Measurements from ENCODE around the gene CTNND2. TPM values are rescaled to one million over a fixed set of nuclear protein-coding genes. Genes with fewer than 3 reads are reported as not detected.

The CTNND2 gene
- total RNA-seq, 1 experiment from 2014 or later, result not detected

DNA sequence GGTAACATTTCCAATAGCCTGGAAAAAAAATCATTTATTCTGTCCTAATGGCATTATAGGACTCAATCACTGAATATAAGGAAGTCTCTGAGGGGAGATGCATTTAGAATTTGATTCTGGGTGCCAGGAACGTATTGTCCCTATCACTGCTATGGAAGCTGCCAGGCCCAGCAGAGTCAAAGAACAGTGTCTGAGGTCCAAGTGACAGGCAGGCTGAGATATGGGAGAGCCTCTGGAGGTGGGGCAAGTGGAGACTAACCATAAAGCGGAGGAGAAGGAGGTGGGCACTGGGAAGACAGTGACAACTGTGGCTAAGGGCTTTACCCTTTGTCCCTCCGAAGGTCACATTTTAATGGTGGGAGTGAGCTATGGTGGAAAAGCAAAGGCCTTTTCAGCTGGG is 505.5 kb downstream of the CTNND2 start:
- no peak for DNase-seq (ENCODE audit: low spot score)
- no peaks in the 10 kb centered on the region for H3K9me3 ChIP-seq (ENCODE audit: low read depth, low read length, poor library complexity, severe bottlenecking)
- intact Hi-C loops (cut with micrococcal nuclease; ENCODE audit: unreplicated experiment), result no loop called here
- no peak overlapping the region for H3K27ac ChIP-seq (ENCODE audit: low read depth, low read length, poor library complexity, severe bottlenecking)
- no peaks in the 10 kb centered on the region for H3K27me3 ChIP-seq (replicated peaks; ENCODE audit: insufficient read depth, low read depth, low read length, poor library complexity)
- no peaks in the 10 kb centered on the region for H3K36me3 ChIP-seq (ENCODE audit: insufficient read depth, low read length, poor library complexity, severe bottlenecking)
- ChIA-PET CTCF (no interaction called here), POLR2A (ENCODE audit: low non-redundant PET) (no interaction called here)
- H3K4me1 ChIP-seq (ENCODE audit: insufficient read depth, low read length, poor library complexity, severe bottlenecking), result no peaks in the 10 kb centered on the region
- TF ChIP-seq EZH2 (IDR thresholded peaks at IDR 0.05; ENCODE audit: borderline replicate concordance, low read depth, low read length, poor library complexity, severe bottlenecking), result no peak
- no peak overlapping the region for H3K4me3 ChIP-seq (ENCODE audit: low read depth, low read length, poor library complexity, severe bottlenecking)
- BruUV-seq (replicated peaks), result no TSS peak

DNA sequence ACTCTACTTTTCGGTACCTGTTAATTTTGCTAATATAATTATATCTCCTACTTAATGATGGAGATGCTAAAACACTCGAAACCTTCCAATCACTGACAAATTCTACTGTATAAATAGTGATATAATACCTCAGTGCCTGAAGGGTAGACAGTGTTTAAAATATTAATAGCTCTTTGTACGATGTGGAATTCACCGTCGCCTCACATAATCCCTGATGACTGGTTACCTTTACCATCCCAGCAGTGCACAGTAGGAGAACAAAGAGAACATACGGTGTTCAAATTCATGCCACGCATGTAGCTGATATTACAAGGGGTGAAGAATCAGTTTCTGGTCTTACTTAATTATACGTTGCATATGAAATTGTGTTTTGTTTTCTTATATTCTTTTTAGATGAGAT is 506.7 kb downstream of the CTNND2 start:
- Histone ChIP-seq H3K36me3 (ENCODE audit: insufficient read depth, low read length, poor library complexity, severe bottlenecking) (no peaks in the 10 kb centered on the region), H3K27me3 (replicated peaks; ENCODE audit: insufficient read depth, low read depth, low read length, poor library complexity) (no peaks in the 10 kb centered on the region), H3K27ac (ENCODE audit: low read depth, low read length, poor library complexity, severe bottlenecking) (no peak overlapping the region), H3K4me3 (ENCODE audit: low read depth, low read length, poor library complexity, severe bottlenecking) (no peak overlapping the region), H3K4me1 (ENCODE audit: insufficient read depth, low read length, poor library complexity, severe bottlenecking) (no peaks in the 10 kb centered on the region), H3K9me3 (ENCODE audit: low read depth, low read length, poor library complexity, severe bottlenecking) (no peaks in the 10 kb centered on the region)
- ChIA-PET CTCF (no interaction called here), POLR2A (ENCODE audit: low non-redundant PET) (no interaction called here)
- TF ChIP-seq EZH2 (IDR thresholded peaks at IDR 0.05; ENCODE audit: borderline replicate concordance, low read depth, low read length, poor library complexity, severe bottlenecking), result no peak
- TF ChIP-seq, protein P1, sequence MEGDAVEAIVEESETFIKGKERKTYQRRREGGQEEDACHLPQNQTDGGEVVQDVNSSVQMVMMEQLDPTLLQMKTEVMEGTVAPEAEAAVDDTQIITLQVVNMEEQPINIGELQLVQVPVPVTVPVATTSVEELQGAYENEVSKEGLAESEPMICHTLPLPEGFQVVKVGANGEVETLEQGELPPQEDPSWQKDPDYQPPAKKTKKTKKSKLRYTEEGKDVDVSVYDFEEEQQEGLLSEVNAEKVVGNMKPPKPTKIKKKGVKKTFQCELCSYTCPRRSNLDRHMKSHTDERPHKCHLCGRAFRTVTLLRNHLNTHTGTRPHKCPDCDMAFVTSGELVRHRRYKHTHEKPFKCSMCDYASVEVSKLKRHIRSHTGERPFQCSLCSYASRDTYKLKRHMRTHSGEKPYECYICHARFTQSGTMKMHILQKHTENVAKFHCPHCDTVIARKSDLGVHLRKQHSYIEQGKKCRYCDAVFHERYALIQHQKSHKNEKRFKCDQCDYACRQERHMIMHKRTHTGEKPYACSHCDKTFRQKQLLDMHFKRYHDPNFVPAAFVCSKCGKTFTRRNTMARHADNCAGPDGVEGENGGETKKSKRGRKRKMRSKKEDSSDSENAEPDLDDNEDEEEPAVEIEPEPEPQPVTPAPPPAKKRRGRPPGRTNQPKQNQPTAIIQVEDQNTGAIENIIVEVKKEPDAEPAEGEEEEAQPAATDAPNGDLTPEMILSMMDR (conservative IDR thresholded peaks at IDR 0.05; ENCODE audit: low read depth, low read length), result no peak
- intact Hi-C loops (cut with micrococcal nuclease; ENCODE audit: unreplicated experiment), result no loop called here
- no TSS peak for BruUV-seq (replicated peaks)
- no peak for DNase-seq (ENCODE audit: low spot score)

DNA sequence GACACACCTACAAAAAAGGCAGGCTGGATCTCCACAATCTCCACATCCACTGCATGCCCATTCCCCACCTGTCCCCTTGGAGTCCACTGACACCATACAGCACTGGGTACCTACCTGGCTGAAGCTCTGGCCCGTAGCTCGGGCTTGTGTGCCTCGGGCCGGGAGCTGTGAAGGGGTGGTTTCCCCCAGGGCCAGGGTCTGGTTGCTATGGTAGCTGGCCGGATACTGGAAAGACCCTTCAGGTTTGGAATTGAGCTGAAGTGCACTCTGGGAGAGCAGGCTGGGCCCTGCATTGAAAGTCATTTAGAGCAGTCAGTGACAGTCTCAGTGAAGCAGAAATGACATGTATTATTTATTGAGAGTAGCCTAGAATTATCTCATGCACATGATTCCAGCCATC is 507.3 kb downstream of the CTNND2 start:
- ChIA-PET CTCF (no interaction called here), POLR2A (ENCODE audit: low non-redundant PET) (no interaction called here)
- BruUV-seq (replicated peaks), result no TSS peak

DNA sequence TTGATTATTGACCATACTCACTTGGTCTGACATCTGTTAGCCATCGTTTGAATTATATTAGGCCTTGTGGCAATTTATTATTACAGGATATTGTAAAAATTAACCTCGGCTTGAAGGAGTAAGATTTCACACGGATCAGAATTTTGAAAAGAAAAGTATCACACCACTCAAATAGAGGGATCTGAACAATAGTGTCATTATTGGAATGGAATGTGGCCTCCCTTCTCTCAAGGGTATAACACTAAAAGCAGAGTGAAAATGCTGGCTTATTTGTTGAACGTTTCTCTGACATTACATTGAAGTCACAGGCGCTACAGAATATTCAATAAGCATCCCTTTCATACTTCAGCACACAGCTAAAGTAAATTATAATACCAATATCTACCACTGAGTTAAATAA is 509.3 kb downstream of the CTNND2 start:
- POLR2A ChIA-PET (ENCODE audit: low non-redundant PET), result no interaction called here
- TF ChIP-seq, protein P1 (conservative IDR thresholded peaks at IDR 0.05; ENCODE audit: low read depth, low read length), result no peak
- no peak for TF ChIP-seq EZH2 (IDR thresholded peaks at IDR 0.05; ENCODE audit: borderline replicate concordance, low read depth, low read length, poor library complexity, severe bottlenecking)
- no peak for DNase-seq (ENCODE audit: low spot score)
- H3K27me3 ChIP-seq (replicated peaks; ENCODE audit: insufficient read depth, low read depth, low read length, poor library complexity), result no peaks in the 10 kb centered on the region
- no peaks in the 10 kb centered on the region for H3K9me3 ChIP-seq (ENCODE audit: low read depth, low read length, poor library complexity, severe bottlenecking)
- CTCF ChIA-PET, result no interaction called here
- no peak overlapping the region for H3K4me3 ChIP-seq (ENCODE audit: low read depth, low read length, poor library complexity, severe bottlenecking)
- intact Hi-C loops (cut with micrococcal nuclease; ENCODE audit: unreplicated experiment), result no loop called here
- H3K36me3 ChIP-seq (ENCODE audit: insufficient read depth, low read length, poor library complexity, severe bottlenecking), result no peaks in the 10 kb centered on the region
- BruUV-seq (replicated peaks), result no TSS peak
- no peak overlapping the region for H3K27ac ChIP-seq (ENCODE audit: low read depth, low read length, poor library complexity, severe bottlenecking)
- no peaks in the 10 kb centered on the region for H3K4me1 ChIP-seq (ENCODE audit: insufficient read depth, low read length, poor library complexity, severe bottlenecking)

More for the DNA sequence above, 507.3 kb downstream of the CTNND2 start:
- intact Hi-C loops (cut with micrococcal nuclease; ENCODE audit: unreplicated experiment), result no loop called here
- Histone ChIP-seq H3K27ac (ENCODE audit: low read depth, low read length, poor library complexity, severe bottlenecking) (no peak overlapping the region), H3K27me3 (replicated peaks; ENCODE audit: insufficient read depth, low read depth, low read length, poor library complexity) (no peaks in the 10 kb centered on the region), H3K36me3 (ENCODE audit: insufficient read depth, low read length, poor library complexity, severe bottlenecking) (no peaks in the 10 kb centered on the region), H3K9me3 (ENCODE audit: low read depth, low read length, poor library complexity, severe bottlenecking) (no peaks in the 10 kb centered on the region), H3K4me3 (ENCODE audit: low read depth, low read length, poor library complexity, severe bottlenecking) (no peak overlapping the region), H3K4me1 (ENCODE audit: insufficient read depth, low read length, poor library complexity, severe bottlenecking) (no peaks in the 10 kb centered on the region)
- TF ChIP-seq, protein P1 (conservative IDR thresholded peaks at IDR 0.05; ENCODE audit: low read depth, low read length), result no peak
- no peak for TF ChIP-seq EZH2 (IDR thresholded peaks at IDR 0.05; ENCODE audit: borderline replicate concordance, low read depth, low read length, poor library complexity, severe bottlenecking)
- no peak for DNase-seq (ENCODE audit: low spot score)

Data from A673 (cell line).